Esophagus muscularis mucosa (tissue), 4 donors: ENCODE results near the gene PLAGL2.
"Not testable (repeated sequence)": the region's sequence is repeated elsewhere in the genome, so short reads cannot be mapped to it uniquely, and the experiment has no call there.

Experiments used
- EP300 ChIP-seq: sonication (generic); formaldehyde crosslinking; IDR thresholded peaks from one replicate; pipeline ENCODE4 v1.6.1; 2017; ENCODE audit warnings: antibody characterized with exemption
- POLR2A ChIP-seq: fragments of 450-650 bp; IDR thresholded peaks from one replicate; pipeline ENCODE4 v1.6.1; 2017; ENCODE audit warnings: antibody characterized with exemption, moderate library complexity, mild to moderate bottlenecking, low read depth
- TF ChIP-seq, protein P1 (sequence below), 3 experiments: fragments of 200-600 bp in 2 of 3; fragments of 450-650 bp in 1 of 3; sonication (generic) in 2 of 3; IDR thresholded peaks; one replicate each; pipeline ENCODE4 v1.5.1; 2017 to 2019; ENCODE audit warnings: antibody characterized with exemption in 3 of 3, mild to moderate bottlenecking in 2 of 3, moderate library complexity in 1 of 3

DNA sequence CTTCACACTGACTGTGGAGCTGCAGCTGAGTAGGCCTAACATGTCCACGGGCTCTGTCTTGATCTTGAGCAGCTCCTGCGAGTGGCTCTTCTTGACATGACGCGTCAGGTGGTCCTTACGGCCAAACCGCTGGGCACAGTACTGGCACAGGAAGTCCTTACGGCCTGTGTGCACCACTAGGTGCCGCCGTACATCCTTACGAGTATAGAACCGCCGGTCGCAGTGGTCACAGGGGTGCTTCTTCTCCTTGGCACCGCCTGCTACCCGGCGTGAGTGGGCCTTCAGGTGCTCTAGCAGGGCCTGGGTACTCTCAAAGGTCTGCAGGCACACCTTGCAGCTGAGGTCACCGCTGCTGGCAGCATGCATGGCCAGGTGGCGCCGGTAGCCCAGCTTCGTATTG is 10.4 kb downstream of the PLAGL2 start:
- TF ChIP-seq, protein P1, sequence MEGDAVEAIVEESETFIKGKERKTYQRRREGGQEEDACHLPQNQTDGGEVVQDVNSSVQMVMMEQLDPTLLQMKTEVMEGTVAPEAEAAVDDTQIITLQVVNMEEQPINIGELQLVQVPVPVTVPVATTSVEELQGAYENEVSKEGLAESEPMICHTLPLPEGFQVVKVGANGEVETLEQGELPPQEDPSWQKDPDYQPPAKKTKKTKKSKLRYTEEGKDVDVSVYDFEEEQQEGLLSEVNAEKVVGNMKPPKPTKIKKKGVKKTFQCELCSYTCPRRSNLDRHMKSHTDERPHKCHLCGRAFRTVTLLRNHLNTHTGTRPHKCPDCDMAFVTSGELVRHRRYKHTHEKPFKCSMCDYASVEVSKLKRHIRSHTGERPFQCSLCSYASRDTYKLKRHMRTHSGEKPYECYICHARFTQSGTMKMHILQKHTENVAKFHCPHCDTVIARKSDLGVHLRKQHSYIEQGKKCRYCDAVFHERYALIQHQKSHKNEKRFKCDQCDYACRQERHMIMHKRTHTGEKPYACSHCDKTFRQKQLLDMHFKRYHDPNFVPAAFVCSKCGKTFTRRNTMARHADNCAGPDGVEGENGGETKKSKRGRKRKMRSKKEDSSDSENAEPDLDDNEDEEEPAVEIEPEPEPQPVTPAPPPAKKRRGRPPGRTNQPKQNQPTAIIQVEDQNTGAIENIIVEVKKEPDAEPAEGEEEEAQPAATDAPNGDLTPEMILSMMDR (IDR thresholded peaks at IDR 0.05): not testable (repeated sequence)
- TF ChIP-seq POLR2A, EP300: not testable (repeated sequence)
